Activated T-cell treated with anti-CD3 and anti-CD28 coated beads, Interleukin-2, amount 50 U/mL, for 4 hours (primary cell): ENCODE measurements around the gene SHANK3. TPM values are rescaled to one million over a fixed set of nuclear protein-coding genes. Genes with fewer than 3 reads are reported as not detected.
"Not testable (repeated sequence)": the region's sequence is repeated elsewhere in the genome, so short reads cannot be mapped to it uniquely, and the experiment has no call there.

Source experiments
- ATAC-seq, 2 donors: fragments of 200-7000 bp; cut with Tn5 transposase; one replicate each; pipeline ENCODE4 v1.10.0; 2021
- DNase-seq: peaks from one replicate; pipeline ENCODE4 v3.0.0-alpha.2; 2020
- H3K27me3 Mint-ChIP-seq: one replicate; pipeline ENCODE4 v1.8.0; 2021; ENCODE audit warnings: low read depth, mixed read lengths
- H3K36me3 Mint-ChIP-seq: one replicate; pipeline ENCODE4 v1.8.0; 2022; ENCODE audit warnings: mixed read lengths; ENCODE audit not compliant: insufficient read depth
- H3K4me1 Mint-ChIP-seq: one replicate; pipeline ENCODE4 v1.8.0; 2021; ENCODE audit warnings: low read depth, mixed read lengths
- H3K4me3 Mint-ChIP-seq: one replicate; pipeline ENCODE4 v1.8.0; 2021; ENCODE audit warnings: mild to moderate bottlenecking, moderate library complexity, mixed read lengths
- H3K9me3 Mint-ChIP-seq: one replicate; pipeline ENCODE4 v1.8.0; 2021; ENCODE audit warnings: mixed read lengths
- total RNA-seq, 3 donors: library from RNA; stranded (reverse); gene quantifications; one replicate each; pipeline ENCODE4 v1.2.1, GENCODE V29; 2021

SHANK3 gene
- total RNA-seq, 3 donors from 2014 or later: 0.05 to 0.24 (median 0.08) TPM

DNA sequence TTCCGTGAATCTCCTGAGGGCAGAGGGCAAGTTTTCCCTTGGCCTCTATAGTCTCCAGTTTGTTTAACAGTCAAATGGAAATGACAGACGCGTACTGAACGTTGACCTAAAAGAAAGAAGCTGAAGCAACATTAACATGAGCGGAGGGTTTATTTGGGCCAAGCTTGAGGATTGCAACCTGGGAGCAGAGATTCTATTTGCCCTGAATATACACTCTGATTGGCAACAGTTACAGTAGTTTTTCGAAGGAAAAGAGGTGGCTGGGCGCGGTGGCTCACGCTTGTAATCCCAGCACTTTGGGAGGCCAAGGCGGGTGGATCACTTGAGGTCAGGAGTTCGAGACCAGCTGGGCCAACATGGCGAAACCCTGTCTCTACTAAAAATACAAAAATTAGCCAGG lies 32.3 kb upstream of the SHANK3 start:
- not testable (repeated sequence) for ATAC-seq, H3K4me3 Mint-ChIP-seq, H3K4me1 Mint-ChIP-seq, H3K9me3 Mint-ChIP-seq, DNase-seq, H3K36me3 Mint-ChIP-seq, H3K27me3 Mint-ChIP-seq

- Mint-ChIP-seq H3K9me3 (no peaks in the 10 kb centered on the region), H3K36me3 (no peaks in the 10 kb centered on the region), H3K4me3 (no peak overlapping the region), H3K4me1 (no peaks in the 10 kb centered on the region), H3K27me3 (peaks cover 14% of the 10 kb centered on the region)
- DNase-seq: no peak
- no peak for ATAC-seq
These were observed 31.6 kb upstream of the SHANK3 start for GRCh38 chr22:50640857-50641647.

DNA sequence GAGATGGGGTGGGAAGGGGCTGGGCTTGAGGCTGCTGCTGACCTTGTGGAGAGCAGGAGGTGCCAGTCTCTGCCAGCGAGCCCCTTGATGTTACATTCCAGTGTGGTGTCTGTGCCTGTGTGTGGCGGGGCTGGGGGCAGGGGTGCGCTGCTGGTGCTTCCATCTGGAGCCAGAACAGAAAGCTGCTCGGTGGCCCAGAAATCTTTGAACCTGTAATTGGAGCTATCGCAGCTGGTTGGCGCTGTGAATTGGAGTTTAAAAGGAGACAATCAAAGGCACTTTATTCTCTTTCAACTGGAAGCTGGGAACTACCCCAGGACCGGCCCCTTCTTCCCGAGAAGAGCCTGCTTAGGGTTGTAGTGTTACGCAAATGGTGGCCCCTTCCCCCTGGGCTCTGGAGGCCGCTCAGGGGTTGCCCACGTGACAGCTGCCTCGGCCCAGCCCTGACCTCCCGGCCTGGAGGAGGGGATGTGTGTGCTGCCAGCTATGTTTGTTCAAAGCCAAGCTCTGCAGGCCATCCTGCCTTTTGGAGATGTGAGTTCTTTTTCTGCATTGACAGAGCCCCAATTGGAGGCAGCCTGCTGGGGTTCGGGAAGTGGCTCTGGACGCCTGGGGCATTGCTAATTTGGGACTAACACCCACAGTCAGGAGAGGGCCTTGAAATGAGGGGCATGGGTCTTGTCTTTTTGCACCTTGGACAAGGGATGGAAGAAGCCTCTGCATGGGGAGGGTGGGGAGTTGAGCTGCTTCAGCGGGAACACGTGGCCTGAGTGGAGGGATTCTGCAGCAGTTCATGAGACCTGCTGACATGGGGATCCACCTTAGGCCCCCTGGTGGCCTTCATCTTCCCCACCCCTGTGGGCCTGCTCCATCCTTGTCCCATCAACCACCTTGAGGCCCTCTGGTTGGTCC lies 30.7 kb upstream of the SHANK3 start:
- no peaks in the 10 kb centered on the region for H3K4me1 Mint-ChIP-seq

DNA sequence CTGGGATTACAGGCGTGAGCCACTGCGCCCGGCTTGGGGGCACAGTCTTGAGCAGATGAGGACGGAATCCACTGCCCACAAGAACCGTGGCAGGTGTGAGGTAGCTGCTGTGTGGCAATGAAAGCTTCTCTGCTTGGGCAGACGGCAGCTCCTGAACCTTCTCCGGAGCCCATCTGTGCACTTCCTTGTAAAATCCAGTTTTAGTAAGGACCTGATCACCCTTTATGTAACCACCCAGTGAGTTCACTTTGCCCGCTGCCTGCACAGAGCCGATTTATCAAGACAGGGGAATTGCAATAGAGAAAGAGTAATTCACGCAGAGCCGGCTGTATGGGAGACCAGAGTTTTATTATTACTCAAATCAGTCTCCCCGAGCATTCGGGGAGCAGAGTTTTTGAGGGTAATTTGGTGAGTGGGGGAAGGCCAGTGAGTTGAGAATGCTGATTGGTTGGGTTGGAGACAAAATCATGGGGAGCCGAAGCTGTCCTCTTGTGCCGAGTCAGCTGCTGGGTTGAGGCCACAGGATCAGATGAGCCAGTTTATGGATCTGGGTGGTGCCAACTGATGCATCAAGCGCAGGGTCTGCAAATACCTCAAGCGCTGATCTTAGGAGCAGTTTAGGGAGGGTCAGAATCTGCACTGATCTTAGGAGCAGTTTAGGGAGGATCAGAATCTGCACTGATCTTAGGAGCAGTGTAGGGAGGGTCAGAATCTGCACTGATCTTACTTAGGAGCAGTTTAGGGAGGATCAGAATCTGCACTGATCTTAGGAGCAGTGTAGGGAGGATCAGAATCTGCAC lies 29.4 kb upstream of the SHANK3 start:
- ATAC-seq, H3K36me3 Mint-ChIP-seq, H3K4me1 Mint-ChIP-seq, DNase-seq, H3K9me3 Mint-ChIP-seq, H3K4me3 Mint-ChIP-seq: not testable (repeated sequence)
- peaks cover 20% of the 10 kb centered on the region for H3K27me3 Mint-ChIP-seq

More for the DNA sequence above, 30.7 kb upstream of the SHANK3 start:
- Mint-ChIP-seq H3K4me3 (no peak overlapping the region), H3K36me3 (no peaks in the 10 kb centered on the region), H3K9me3 (no peaks in the 10 kb centered on the region), H3K27me3 (peaks cover 20% of the 10 kb centered on the region)
- DNase-seq (no peak), ATAC-seq (no peak)

GRCh38 chr22:50643821-50644101 lies 28.9 kb upstream of the SHANK3 start:
- H3K4me3 Mint-ChIP-seq, H3K36me3 Mint-ChIP-seq, H3K9me3 Mint-ChIP-seq, H3K4me1 Mint-ChIP-seq, DNase-seq, ATAC-seq: not testable (repeated sequence)
- peaks cover 20% of the 10 kb centered on the region for H3K27me3 Mint-ChIP-seq

DNA sequence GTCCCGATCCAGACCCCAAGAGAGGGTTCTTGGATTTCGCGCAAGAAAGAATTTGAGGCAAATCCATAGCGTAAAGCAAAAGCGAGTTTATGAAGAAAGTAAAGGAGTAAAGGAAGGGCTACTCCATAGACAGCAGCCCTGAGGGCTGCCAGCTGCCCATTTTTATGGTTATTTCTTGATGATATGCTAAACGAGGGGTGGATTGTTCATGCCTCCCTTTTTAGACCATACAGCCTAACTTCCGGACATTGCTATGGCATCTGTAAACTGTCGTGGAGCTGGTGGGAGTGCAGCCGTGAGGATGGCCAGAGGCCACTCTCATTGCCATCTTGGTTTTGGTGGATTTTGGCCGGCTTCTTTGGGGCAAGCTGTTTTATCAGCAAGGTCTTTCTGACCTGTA lies 19.4 kb upstream of the SHANK3 start:
- DNase-seq (no peak), ATAC-seq (no peak)
- Mint-ChIP-seq H3K9me3 (no peaks in the 10 kb centered on the region), H3K27me3 (peaks cover 13% of the 10 kb centered on the region), H3K36me3 (no peaks in the 10 kb centered on the region), H3K4me1 (no peaks in the 10 kb centered on the region), H3K4me3 (no peak overlapping the region)

GRCh38 chr22:50654664-50655063 lies 18.0 kb upstream of the SHANK3 start:
- DNase-seq, ATAC-seq, H3K4me3 Mint-ChIP-seq, H3K36me3 Mint-ChIP-seq, H3K4me1 Mint-ChIP-seq, H3K9me3 Mint-ChIP-seq: not testable (repeated sequence)
- peaks cover 16% of the 10 kb centered on the region for H3K27me3 Mint-ChIP-seq

DNA sequence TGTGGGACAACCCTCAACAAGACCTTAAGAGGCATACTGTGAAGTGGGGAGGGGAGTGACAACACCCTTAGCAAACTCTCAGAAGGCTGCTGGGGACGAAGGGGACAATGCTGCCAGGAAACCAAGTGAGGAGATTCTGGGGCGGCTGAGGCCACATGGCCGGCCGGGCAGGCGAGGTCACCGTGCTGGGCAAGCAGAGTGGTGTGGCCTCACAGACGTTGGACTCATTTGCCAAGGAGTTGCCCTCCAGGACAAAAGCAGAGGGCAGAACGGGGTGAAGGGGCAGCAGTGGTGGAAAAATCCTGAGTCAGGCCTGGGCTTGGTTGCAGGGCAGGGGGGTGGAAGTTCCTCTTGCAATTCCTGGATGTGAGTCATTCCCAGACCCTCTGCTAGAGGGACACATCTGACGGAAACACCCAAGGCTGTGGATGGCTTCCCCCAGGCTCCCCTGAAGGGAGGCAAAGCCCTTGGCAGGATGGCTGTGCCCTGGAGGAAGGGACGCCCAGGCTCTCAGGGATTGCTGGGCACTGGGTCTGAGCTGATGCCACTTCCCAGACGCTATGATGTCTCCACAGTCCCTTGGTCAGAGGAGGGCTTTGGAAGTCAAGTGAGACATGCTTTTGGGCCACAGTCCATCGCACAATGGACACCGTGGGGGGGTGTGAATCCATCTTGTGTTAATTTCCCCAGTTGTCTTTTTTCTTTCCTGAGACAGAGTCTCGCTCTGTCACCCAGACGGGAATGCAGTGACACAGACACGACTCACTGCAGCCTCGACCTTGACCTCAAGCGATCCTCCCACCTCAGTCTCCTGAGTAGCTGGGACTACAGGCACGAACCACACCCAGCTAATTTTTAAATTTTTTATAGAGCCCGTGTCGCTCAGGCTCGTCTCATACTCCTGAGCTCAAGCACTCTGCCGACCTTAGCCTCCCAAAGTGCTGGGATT lies 16.2 kb upstream of the SHANK3 start:
- Mint-ChIP-seq H3K4me1 (no peaks in the 10 kb centered on the region), H3K36me3 (no peaks in the 10 kb centered on the region), H3K9me3 (no peaks in the 10 kb centered on the region), H3K27me3 (peaks cover 18% of the 10 kb centered on the region), H3K4me3 (no peak overlapping the region)
- no peak for DNase-seq
- no peak for ATAC-seq

DNA sequence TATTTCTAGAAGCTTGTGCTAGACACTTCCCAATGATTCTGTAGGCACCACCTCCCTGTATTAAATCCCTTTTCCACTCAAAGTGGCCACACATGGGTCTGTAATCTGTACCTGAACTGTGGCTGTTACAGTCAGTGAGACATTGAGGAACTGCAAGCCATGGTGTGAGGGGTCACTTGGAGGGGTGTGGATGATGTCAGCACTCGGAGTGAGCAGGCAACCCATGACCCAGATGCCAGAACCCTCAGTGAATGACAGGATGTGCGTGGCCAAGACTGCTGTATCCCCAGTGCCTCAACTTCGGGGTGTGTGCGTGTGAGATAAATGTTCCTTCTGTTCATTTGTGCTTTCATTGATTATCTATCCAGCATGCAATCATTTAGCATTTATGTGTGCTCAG lies 14.7 kb upstream of the SHANK3 start:
- H3K36me3 Mint-ChIP-seq: no peaks in the 10 kb centered on the region
- peaks cover 18% of the 10 kb centered on the region for H3K27me3 Mint-ChIP-seq
- ATAC-seq (no peak), DNase-seq (no peak)
- H3K4me3 Mint-ChIP-seq: no peak overlapping the region
- H3K4me1 Mint-ChIP-seq: no peaks in the 10 kb centered on the region
- no peaks in the 10 kb centered on the region for H3K9me3 Mint-ChIP-seq

GRCh38 chr22:50659711-50660110 lies 12.9 kb upstream of the SHANK3 start:
- H3K4me3 Mint-ChIP-seq, H3K9me3 Mint-ChIP-seq, ATAC-seq, H3K36me3 Mint-ChIP-seq, H3K4me1 Mint-ChIP-seq, DNase-seq: not testable (repeated sequence)
- peaks cover 17% of the 10 kb centered on the region for H3K27me3 Mint-ChIP-seq

GRCh38 chr22:50660306-50660705 lies 12.3 kb upstream of the SHANK3 start:
- no peaks in the 10 kb centered on the region for H3K9me3 Mint-ChIP-seq

GRCh38 chr22:50665212-50665611 lies 7.4 kb upstream of the SHANK3 start:
- Mint-ChIP-seq H3K9me3 (no peaks in the 10 kb centered on the region), H3K36me3 (no peaks in the 10 kb centered on the region)
- ATAC-seq: no peak

More at GRCh38 chr22:50660306-50660705, 12.3 kb upstream of the SHANK3 start:
- Mint-ChIP-seq H3K4me3 (no peak overlapping the region), H3K4me1 (no peaks in the 10 kb centered on the region), H3K36me3 (no peaks in the 10 kb centered on the region), H3K27me3 (peaks cover 19% of the 10 kb centered on the region)
- ATAC-seq (no peak), DNase-seq (no peak)

DNA sequence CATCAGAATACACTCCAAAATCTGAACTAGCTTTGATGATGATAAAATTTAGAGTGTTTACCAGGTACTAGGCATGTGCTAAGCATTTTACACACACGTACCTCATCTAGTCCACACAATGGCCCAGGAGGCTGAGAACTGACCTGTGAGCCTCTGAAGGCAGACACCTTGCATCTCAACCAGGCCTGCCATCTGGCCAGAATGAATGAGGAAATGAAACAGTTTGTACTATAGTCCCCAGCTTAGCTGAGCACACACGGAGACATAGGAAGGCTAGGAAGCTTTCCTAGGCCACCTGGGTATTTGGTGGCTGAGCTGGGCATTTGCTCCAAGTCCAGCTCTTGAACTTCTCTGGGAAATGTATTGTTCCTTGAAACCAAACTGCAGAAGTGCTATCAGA lies 6.9 kb upstream of the SHANK3 start:
- ATAC-seq (no peak), DNase-seq (no peak)
- H3K9me3 Mint-ChIP-seq: no peaks in the 10 kb centered on the region
- H3K4me1 Mint-ChIP-seq: no peaks in the 10 kb centered on the region
- H3K27me3 Mint-ChIP-seq: peaks cover 26% of the 10 kb centered on the region
- no peak overlapping the region for H3K4me3 Mint-ChIP-seq
- no peaks in the 10 kb centered on the region for H3K36me3 Mint-ChIP-seq

More at GRCh38 chr22:50665212-50665611, 7.4 kb upstream of the SHANK3 start:
- Mint-ChIP-seq H3K27me3 (peaks cover 24% of the 10 kb centered on the region), H3K4me3 (no peak overlapping the region), H3K4me1 (no peaks in the 10 kb centered on the region)
- no peak for DNase-seq
